Nephron (organoid): Measurements from ENCODE around the gene ECI1.
A peak's percentile ranks its signal among the peaks of the same experiment; 100 is the strongest.

ENCODE experiments used
- H3K27ac Mint-ChIP-seq, 3 experiments: 2 replicates each; pipeline ENCODE4 v1.8.0; 2020; ENCODE audit warnings: mixed read lengths in 3 of 3, mild to moderate bottlenecking in 2 of 3, moderate library complexity in 1 of 3
- H3K27me3 Mint-ChIP-seq: 2 replicates; pipeline ENCODE4 v1.8.0; 2021; ENCODE audit warnings: low read depth, mild to moderate bottlenecking, moderate library complexity, mixed read lengths
- H3K36me3 Mint-ChIP-seq: 2 replicates; pipeline ENCODE4 v1.8.0; 2020; ENCODE audit warnings: low read depth, mixed read lengths
- H3K4me1 Mint-ChIP-seq: 2 replicates; pipeline ENCODE4 v1.8.0; 2020; ENCODE audit warnings: mixed read lengths
- H3K4me3 Mint-ChIP-seq, 3 experiments: 2 replicates each; pipeline ENCODE4 v1.8.0; 2020; ENCODE audit warnings: mild to moderate bottlenecking in 3 of 3, mixed read lengths in 3 of 3, moderate library complexity in 2 of 3
- H3K9me3 Mint-ChIP-seq: 2 replicates; pipeline ENCODE4 v1.8.0; 2020; ENCODE audit warnings: mixed read lengths
- TF ChIP-seq, protein P1 (sequence below), 3 experiments: fragments of 200-600 bp; sonication (generic); IDR thresholded peaks; one replicate each; pipeline ENCODE4 v1.5.0; 2021; ENCODE audit warnings: antibody characterized with exemption in 3 of 3; ENCODE audit not compliant: unreplicated experiment in 3 of 3

ECI1 gene

DNA sequence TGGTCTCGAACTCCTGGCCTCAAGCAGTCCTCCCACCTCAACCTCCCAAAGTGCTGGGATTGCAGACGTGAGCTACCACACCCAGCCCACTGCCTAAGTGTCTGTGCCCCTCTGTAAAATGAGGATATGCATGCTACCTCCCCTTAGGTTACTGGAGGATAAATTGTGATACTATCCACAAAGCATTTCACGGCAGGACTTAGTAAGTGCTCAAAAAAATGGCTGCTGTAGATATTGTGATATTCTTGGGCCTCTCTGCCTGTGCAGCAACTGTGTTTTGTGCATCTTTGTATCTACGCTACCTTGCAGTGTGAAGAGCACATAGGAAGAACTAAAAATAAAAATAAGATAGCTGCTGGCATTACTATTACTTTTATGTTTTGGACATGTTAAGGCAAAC, 53.1 kb downstream of the ECI1 start:
- TF ChIP-seq, protein P1, sequence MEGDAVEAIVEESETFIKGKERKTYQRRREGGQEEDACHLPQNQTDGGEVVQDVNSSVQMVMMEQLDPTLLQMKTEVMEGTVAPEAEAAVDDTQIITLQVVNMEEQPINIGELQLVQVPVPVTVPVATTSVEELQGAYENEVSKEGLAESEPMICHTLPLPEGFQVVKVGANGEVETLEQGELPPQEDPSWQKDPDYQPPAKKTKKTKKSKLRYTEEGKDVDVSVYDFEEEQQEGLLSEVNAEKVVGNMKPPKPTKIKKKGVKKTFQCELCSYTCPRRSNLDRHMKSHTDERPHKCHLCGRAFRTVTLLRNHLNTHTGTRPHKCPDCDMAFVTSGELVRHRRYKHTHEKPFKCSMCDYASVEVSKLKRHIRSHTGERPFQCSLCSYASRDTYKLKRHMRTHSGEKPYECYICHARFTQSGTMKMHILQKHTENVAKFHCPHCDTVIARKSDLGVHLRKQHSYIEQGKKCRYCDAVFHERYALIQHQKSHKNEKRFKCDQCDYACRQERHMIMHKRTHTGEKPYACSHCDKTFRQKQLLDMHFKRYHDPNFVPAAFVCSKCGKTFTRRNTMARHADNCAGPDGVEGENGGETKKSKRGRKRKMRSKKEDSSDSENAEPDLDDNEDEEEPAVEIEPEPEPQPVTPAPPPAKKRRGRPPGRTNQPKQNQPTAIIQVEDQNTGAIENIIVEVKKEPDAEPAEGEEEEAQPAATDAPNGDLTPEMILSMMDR (IDR thresholded peaks at IDR 0.05; ENCODE audit: unreplicated experiment in 3 of 3): no peak

DNA sequence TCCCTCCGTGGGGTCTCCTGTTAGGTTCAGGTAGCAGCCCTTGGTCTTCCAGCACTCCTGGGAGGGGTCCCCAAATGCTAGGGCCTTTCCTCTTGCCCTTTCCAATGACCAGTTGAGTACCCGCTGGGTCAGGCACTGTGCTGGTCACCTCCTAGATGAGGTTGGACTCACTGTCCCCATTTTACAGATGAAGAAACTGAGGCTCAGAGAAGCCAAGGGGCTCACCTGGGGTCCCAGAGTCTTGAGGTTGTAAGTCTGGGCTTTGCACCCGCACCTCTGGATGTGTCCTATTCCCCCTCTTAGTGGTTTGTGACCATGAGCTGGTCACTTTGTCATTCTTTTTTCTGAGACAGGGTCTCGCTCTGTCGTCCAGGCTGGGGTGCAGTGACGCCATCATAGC, 53.6 kb downstream of the ECI1 start:
- TF ChIP-seq, protein P1 (IDR thresholded peaks at IDR 0.05; ENCODE audit: unreplicated experiment in 3 of 3): no peak
- no peak overlapping the region for H3K27ac Mint-ChIP-seq
- peak overlapping the region; percentile 77 to 84 (median 84) for H3K4me3 Mint-ChIP-seq
- H3K27me3 Mint-ChIP-seq: peaks cover 31% of the 10 kb centered on the region
- H3K9me3 Mint-ChIP-seq: no peaks in the 10 kb centered on the region
- H3K4me1 Mint-ChIP-seq: peaks cover 6% of the 10 kb centered on the region
- H3K36me3 Mint-ChIP-seq: no peaks in the 10 kb centered on the region

More for the DNA sequence above, 53.1 kb downstream of the ECI1 start:
- H3K36me3 Mint-ChIP-seq: no peaks in the 10 kb centered on the region
- no peak overlapping the region for H3K27ac Mint-ChIP-seq
- peaks cover 32% of the 10 kb centered on the region for H3K27me3 Mint-ChIP-seq
- H3K4me3 Mint-ChIP-seq: peak overlapping the region; percentile 77 to 84 (median 84)
- no peaks in the 10 kb centered on the region for H3K9me3 Mint-ChIP-seq
- peaks cover 6% of the 10 kb centered on the region for H3K4me1 Mint-ChIP-seq

DNA sequence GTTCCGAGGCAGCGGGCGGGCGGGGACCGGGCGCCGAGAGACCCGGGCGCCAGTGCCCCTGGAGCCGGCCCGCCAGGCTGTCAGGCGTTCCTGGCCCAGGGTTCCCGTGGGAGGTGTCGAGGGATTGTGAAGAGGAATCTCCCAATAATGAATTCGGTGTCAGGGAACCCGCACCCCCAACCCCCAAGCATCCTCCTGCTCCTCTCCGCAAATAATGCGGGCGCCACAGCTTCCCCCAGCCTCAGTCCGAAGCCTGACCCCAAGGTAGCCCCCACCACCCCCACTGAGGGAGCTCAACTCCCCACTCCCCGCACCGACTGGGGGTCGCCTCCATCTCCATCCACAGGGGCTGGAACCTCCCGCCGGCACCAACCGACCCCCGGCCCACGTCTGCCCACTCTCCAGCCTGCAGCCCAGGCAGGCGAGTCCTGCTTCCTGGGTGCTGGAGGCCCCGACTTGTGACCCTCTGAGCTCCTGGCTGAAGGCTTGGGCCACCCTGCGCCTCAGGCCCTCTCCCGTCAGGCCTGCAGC, 54.3 kb downstream of the ECI1 start:
- H3K36me3 Mint-ChIP-seq: no peaks in the 10 kb centered on the region
- H3K27me3 Mint-ChIP-seq: peaks cover 31% of the 10 kb centered on the region

DNA sequence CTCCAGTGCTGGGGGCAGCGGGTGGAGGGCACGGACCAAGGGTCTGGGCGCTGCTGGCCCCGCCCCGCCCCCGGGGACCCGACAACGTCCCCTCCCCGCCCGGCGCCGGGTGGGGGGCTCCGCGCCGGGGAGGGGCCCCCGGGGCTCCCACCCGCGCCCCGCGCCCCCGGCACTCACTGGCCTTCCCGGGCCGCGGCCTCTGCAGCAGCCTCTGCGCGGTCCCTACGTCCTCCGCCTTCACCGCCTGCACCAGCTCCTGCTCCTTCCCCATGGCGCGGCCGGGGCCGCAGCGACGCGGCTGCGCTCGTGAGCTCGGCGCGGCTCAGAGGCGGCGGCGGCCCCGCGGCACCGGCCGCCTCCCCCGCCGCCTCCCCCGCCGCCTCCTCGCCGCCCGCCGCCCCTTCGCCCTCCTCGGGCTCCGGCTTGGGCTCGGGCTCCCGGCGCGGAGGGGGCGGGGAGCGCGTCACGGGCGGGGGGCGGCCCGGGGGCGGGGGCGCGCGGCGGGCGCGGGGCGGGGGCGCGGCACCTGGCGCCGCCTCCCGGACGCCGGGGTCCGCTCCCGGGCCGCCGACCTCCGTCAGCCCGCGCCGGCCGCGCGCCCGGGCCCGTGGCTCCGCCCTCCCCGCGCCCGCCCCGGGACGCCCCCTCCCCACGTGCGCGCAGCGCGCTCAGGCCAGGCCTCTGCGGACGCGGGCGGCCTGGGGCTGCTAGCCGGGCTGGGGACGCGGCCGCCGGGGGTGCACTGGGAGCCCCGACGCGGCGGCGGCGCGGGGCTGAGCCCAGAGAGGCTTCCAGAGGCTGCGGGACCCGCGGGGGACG, 55.0 kb downstream of the ECI1 start, which contains the start of gene CASKIN1:
TSS of gene CASKIN1 (minus strand) at position 444 of the 819 bp plus-strand sequence. CDS start at position 271, 173 bp downstream.
- H3K9me3 Mint-ChIP-seq: no peaks in the 10 kb centered on the region
- peaks cover 31% of the 10 kb centered on the region for H3K27me3 Mint-ChIP-seq
- no peaks in the 10 kb centered on the region for H3K36me3 Mint-ChIP-seq
- TF ChIP-seq, protein P1 (IDR thresholded peaks at IDR 0.05; ENCODE audit: unreplicated experiment in 3 of 3): no peak
- H3K4me3 Mint-ChIP-seq: peak within 1 kb of the TSS; percentile 74 to 84 (median 77)
- H3K27ac Mint-ChIP-seq: no peak within 1 kb of the TSS
- peaks cover 6% of the 10 kb centered on the region for H3K4me1 Mint-ChIP-seq

More for the DNA sequence above, 54.3 kb downstream of the ECI1 start:
- TF ChIP-seq, protein P1 (IDR thresholded peaks at IDR 0.05; ENCODE audit: unreplicated experiment in 3 of 3): no peak
- peak overlapping the region; percentile 74 to 84 (median 77) for H3K4me3 Mint-ChIP-seq
- H3K27ac Mint-ChIP-seq: no peak overlapping the region
- peaks cover 6% of the 10 kb centered on the region for H3K4me1 Mint-ChIP-seq
- no peaks in the 10 kb centered on the region for H3K9me3 Mint-ChIP-seq

DNA sequence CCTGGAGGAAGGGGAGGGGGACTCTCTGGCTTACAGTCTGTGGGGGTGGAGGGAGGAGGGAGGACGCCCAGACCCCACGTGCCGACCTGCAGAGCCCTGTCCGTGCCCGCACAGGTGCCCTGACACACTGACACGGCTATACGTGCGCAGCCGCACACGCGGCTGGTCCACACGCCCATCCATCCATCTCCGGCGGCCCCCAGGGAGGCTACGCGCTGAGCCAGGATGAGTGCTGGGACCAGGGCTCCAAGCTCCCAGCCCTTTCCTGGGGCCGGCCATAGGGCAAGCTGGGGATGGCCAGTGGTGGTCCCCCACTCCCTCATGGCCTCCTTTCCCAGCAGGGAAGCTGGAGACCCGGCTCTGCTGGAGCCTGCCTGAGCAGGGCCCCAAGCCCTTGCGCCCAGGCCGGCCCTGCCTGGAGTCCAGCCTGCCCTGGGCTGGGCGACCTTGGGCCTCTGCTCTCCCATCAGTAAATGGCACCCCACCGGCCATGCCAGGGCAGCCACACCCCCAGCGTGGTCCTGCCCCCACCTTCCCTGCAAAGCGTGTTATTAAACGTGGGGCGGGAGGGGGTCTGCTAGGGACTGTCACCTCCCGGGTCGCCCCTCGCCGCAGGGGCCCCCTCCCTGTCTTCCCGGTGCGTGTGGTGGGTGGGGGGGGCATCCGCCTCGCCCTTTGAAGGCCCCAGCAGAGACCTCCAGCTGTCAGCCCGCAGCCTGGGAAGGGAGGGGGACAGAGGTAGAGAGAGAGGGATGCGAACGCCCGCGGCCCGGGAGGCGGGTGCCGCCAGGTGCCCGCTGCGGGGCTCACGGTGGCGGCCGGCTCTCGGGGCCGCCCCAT, 55.8 kb downstream of the ECI1 start:
- H3K4me3 Mint-ChIP-seq: peak overlapping the region; percentile 66 to 73 (median 66)
- peaks cover 6% of the 10 kb centered on the region for H3K4me1 Mint-ChIP-seq
- no peak overlapping the region for H3K27ac Mint-ChIP-seq
- H3K9me3 Mint-ChIP-seq: no peaks in the 10 kb centered on the region
- TF ChIP-seq, protein P1 (IDR thresholded peaks at IDR 0.05; ENCODE audit: unreplicated experiment in 3 of 3): no peak
- H3K36me3 Mint-ChIP-seq: no peaks in the 10 kb centered on the region
- H3K27me3 Mint-ChIP-seq: peaks cover 27% of the 10 kb centered on the region
